LNCAP (cell line): ENCODE measurements around the gene MAP1B.

Source experiments
- TF ChIP-seq, protein P1 (sequence below): fragments of 450-650 bp; IDR thresholded peaks from 2 replicates; pipeline ENCODE4 v1.5.1; 2017; ENCODE audit warnings: mild to moderate bottlenecking

The MAP1B gene

GRCh38 chr5:72151169-72151568 is 43.9 kb downstream of the MAP1B start:
- TF ChIP-seq, protein P1, sequence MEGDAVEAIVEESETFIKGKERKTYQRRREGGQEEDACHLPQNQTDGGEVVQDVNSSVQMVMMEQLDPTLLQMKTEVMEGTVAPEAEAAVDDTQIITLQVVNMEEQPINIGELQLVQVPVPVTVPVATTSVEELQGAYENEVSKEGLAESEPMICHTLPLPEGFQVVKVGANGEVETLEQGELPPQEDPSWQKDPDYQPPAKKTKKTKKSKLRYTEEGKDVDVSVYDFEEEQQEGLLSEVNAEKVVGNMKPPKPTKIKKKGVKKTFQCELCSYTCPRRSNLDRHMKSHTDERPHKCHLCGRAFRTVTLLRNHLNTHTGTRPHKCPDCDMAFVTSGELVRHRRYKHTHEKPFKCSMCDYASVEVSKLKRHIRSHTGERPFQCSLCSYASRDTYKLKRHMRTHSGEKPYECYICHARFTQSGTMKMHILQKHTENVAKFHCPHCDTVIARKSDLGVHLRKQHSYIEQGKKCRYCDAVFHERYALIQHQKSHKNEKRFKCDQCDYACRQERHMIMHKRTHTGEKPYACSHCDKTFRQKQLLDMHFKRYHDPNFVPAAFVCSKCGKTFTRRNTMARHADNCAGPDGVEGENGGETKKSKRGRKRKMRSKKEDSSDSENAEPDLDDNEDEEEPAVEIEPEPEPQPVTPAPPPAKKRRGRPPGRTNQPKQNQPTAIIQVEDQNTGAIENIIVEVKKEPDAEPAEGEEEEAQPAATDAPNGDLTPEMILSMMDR: no peak

DNA sequence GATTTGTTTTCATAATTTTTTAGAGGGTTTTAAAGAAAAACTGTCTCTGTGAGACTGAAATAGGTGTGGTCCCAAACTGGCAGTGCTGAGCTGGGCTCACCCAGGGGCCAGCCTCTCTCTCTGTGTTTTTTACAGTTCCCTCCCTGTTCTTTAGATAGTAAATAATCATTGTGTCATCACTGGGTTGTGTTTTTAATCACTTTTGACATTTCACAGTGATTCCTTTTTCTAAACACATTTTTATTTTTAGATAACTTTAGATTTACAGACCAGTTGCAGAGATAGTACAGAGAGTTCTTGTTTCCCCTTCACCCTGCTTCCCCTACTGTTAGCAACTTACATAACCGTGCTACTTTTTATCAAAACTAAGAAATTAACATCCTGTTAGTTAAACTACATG is 44.4 kb downstream of the MAP1B start:
- TF ChIP-seq, protein P1: no peak

DNA sequence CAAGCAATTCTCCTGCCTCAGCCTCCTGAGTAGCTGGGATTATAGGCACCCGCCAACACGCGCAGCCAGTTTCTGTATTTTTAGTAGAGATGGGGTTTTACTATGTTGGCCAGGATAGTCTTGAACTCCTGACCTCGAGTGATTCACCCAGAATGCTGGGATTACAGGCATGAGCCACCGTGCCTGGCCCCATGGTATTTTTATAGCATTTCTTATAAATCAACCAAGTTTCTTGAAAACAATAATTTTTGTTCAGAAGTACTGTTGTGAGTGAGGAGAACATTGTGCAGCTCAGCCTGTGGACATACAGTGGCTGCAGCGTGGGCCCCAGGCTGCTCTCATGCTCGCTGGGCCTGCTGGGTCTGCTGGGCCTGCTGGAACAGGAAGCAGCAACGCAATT is 45.3 kb downstream of the MAP1B start:
- TF ChIP-seq, protein P1: no peak

GRCh38 chr5:72153551-72153950 is 46.3 kb downstream of the MAP1B start:
- TF ChIP-seq, protein P1: no peak

- TF ChIP-seq, protein P1: no peak
Observed at GRCh38 chr5:72154076-72154756, 46.9 kb downstream of the MAP1B start.

GRCh38 chr5:72156946-72157624 is 49.8 kb downstream of the MAP1B start:
- TF ChIP-seq, protein P1: no peak

- TF ChIP-seq, protein P1: no peak
Observed at GRCh38 chr5:72157625-72157962, 50.3 kb downstream of the MAP1B start.
